Anterior cingulate cortex (tissue), 58 donors: ENCODE results near the gene ZNF70.

Source experiments
- DNase-seq, 58 donors: peaks; one replicate each; lab custom pipeline; 2025; lab: John Stamatoyannopoulos, UW

ZNF70 gene

DNA sequence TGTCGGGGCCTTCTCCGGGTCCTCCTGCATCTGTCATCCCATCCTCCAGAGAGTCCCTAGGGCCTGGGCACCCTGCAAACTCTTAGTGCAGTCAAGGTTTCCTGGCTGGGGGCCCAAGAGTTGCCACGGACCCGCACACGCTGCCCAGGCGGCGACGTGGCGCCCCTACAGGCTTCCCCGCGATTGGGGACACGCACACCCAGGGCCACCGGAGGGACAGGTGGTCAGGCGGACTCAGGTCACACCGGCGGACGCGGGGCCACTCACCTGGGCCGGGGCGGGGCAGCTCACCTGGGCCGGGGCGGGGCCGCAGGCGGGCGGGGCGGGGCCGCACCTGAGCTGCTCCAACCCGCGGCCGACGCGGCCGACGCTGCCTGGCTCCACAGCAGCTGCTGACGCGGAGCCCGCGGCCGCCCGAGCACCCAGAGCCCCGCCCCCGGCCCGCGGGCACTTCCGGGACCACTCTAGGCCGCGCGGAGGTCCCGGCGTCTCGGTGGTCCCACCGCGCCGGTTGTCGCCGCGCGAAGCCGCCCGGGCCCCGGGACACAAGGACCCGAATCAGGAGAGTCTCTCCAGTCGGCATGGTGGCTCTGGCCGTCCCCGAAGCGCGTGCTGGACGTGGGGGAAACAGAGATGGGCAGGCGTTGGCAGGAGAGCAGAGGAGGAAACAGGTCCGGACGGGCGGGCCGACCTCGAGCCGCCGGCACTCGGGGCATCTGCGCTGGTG lies at the start of gene ZNF70:
ZNF70 (minus strand) TSS at position 399 of the 727 bp plus-strand sequence. CDS start 5,972 bp downstream, outside the sequence.
- DNase-seq, result peak in 53 of 58 donors; percentile 36 to 88 (median 65)

DNA sequence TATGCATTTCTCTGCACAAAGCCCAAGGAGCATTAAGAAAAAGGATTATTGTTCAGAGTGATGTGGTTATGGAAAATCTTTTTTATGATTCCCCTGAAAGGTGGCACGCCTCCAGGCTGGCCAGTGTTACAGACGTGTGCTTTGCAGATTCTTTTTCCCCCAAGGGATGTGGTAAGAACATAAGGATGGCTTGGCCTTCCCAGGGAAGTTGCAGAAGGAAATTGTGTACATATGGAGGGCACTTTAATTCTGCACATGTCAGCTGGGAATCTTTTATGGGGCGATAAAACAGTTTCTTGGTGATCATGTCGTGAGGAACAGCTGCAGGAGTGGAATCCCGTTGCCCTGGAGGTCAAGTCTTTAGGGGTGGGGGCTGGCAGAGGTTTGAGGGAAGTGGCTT lies 45.5 kb upstream of the ZNF70 start:
- DNase-seq, result no peak

DNA sequence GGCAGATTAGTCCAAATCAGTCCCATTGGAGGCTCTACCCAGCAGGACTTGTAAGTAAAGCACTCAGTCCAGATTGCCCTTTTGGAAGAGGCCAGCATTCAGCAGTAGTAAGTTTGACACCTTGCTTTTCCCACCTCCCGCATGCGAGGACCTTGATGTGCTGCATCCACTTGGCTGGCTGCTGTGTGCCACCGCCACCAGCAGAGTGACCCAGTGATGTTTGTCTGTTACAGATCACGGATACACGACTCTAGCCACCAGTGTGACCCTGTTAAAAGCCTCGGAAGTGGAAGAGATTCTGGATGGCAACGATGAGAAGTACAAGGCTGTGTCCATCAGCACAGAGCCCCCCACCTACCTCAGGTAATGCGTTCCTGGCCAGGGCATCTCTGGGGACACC lies 42.4 kb upstream of the ZNF70 start:
- DNase-seq, result no peak

DNA sequence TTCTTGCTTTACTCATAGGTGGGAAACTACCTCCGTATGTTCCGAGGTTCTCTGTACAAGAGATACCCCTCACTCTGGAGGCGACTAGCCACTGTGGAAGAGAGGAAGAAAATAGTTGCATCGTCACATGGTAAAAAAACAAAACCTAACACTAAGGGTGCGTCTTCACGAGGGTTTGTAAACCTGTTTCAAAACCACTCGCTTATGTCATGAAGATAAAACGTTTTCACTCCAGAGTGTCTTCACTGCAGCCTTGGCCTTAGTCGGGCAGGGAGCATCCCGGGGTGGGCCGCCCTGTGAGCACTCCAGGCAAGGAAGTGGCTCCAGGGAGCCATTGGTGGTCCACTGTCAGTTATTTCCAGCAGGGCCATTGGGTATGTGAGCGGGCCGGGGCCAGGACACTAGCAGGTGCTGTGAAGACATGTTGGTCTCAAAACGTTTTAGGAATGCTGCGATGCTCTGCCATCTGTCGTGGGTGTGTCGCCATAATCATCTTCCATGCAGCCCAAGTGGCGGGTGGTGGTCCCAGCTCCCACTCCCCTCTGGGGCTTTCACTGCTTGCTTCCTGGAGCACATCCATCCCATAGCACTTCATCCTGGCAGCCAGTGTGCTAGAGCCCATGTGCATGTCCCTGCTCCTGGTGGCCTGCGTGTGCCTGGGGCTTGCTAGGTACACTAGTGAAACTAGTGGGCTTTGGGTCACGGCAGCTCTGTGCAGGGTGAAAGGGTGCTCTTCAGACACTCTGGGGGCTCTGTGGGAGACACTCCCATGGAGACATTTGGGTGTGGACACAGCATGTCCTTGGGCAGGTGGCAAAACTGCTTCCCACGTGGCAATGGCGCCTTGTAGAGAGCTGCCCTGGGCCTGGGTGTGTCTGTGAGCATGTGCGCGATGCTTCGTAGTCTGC lies 41.1 kb upstream of the ZNF70 start:
- DNase-seq, result no peak

DNA sequence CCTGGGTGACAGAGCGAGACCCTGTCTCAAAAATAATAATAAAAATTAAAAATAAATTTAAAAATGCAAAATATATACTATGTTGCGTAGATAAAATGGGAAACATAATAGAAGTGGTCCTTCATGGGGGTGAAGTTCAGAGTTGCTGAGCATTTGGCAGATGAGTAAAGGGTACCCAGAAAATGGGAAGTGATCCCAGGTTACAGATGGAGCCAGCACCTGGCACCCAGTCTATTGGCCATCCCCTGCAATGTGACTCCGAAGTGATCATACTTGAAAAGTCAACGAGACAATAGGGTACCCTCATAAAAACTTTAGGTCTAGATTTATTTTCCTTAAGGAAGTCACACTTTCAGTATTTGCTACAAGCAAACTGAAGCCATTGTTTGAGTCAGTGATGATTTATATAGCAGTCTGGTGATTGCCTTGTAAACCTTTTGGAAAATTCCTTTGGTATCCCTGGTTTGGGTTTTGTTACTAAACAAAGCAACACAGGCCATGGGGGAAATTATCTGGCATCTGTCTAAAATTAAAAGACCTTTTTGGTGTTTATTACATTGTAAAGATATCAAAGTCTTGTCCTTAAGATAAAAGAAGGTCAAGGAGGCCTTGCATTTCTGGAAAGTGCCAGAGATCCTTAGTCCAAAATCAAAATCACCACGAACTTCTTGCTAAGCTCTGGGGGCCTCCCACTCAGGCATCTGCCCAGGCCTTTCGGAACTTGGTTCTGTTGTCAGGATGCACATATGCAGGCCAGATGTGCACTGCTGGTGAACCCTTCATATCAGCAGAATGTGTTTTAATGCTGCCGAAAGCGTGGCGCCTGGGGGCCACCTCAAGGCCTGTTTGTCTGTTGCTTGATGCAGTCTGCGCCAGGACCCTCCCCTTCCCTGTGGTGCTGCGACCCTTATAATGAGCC lies 40.2 kb upstream of the ZNF70 start:
- DNase-seq, result no peak

DNA sequence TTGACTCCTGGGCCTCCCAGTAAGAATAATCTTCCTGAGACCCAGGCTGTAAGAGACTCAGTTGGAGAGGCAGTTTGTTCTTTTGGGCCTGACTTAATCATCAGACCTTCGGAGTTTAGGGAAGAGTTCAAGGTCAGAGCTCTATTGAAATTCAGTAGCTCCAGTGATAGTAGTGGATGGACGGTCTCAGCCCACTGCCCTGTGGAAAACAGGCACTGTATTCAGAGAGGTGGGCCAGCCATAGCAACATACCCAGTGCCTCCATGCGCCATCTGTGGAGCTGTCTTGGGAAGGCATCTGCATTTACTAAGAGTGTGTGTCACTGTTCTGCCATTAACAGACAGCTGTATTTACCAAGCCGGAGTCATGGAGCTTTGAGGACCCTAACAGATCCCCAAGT lies 38.7 kb upstream of the ZNF70 start:
- DNase-seq, result peak in 8 of 58 donors; percentile 14 to 35 (median 18)

DNA sequence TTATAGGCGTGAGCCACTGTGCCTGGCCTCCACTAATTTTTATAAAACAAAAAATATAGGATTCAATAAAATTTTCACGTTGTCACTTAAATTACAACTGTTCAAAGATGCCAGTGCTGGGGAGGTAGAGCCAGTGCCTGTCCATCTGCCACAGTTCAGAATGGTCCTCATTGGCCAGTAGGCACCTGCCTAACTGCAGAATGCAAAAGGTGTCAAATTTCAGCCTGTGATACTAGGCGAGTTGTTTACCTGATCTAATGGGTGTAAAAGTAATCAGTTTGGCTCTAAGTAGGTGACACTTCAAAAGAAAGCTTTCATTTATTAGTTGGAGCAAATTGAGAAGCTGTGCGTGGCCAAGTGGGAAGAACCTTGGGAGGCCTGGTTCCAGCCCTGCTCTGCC lies 38.2 kb upstream of the ZNF70 start:
- DNase-seq, result no peak

DNA sequence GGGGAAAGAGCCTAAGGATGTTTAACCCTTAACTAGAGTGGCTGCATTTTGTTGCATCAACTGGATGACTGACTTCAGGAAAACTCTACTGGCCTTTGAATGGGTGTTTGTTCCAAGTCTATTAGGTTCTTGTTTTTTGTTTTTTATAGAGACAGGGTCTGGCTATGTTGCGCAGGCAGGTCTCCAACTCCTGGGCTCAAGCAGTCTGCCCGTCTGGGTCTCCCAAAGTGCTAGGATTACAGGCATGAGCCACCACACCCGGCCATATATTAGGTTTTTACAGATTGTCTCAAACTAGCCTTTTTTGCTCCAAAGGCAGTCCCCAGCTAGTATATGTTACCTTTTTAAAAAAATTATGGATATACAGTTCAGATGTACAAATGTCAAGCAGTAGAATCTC lies 37.0 kb upstream of the ZNF70 start:
- no peak for DNase-seq

DNA sequence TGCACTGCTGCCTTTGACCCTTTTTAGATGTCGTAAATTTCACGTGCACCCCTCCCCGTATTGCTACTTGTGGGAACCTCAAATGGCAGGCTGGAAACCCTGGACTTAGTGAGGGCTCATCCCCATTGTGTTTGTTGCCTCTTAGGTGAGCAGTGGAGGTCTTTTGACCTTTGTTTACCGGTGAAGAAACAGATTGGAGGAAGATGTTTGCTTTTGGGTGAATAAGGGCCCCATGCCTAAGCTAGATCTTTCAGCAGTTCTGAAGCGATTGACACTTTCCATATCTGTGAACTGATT lies 36.6 kb upstream of the ZNF70 start:
- DNase-seq, result no peak

DNA sequence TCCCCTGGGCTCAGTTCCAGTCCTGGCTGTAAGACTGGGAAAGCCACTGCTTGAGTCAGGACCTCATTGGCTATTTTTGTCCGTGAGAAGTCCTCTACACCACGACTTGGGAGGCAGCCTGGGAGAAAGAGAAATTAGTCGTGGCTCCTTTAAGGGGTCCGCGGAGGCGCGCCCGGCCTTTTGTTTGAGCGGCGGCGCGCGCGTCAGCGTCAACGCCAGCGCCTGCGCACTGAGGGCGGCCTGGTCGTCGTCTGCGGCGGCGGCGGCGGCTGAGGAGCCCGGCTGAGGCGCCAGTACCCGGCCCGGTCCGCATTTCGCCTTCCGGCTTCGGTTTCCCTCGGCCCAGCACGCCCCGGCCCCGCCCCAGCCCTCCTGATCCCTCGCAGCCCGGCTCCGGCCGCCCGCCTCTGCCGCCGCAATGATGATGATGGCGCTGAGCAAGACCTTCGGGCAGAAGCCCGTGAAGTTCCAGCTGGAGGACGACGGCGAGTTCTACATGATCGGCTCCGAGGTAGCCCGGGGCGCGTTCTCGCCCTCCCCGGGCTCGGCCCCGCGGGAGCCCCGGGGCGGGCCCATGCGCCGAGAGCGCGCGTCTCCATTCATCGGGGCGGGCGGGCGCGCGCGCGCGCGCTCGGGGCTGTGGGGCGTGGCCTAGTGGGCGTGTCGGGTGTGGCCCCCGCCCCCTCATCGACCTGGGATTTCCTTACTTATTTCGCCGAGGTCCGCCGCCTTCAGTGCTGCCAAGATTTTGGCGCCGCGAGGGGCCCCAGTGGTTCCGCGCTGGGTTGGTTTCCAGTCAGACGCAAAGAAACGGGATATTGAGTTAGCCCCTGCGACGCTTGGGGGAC lies 36.1 kb upstream of the ZNF70 start, which contains the start of gene SMARCB1:
SMARCB1 (plus strand) TSS at position 215 of the 848 bp plus-strand sequence; CDS start at position 419, 204 bp downstream.
- DNase-seq, result peak in 55 of 58 donors; percentile 31 to 89 (median 71)

DNA sequence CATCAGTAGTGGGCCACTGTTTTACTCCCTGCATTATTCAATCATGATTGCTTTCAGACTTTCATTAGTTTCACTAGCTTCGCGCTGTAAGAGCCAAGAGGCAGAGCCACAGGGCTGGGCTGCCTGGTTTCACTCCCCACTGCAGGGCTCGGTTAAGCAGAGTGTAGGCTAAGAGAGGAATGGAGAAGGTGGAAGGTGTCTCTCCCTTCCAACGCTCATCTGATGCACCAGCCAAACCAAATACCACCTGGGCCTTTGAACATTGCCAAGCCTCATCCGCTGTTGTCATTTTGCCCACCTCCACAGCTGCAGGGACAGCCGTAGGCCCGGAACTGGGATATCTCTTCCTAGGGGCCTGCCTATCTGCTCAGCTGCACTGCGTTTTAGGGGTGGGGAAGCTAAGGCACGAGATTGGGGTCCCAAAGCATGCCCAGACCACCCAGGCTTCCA lies 35.4 kb upstream of the ZNF70 start:
- DNase-seq, result no peak

DNA sequence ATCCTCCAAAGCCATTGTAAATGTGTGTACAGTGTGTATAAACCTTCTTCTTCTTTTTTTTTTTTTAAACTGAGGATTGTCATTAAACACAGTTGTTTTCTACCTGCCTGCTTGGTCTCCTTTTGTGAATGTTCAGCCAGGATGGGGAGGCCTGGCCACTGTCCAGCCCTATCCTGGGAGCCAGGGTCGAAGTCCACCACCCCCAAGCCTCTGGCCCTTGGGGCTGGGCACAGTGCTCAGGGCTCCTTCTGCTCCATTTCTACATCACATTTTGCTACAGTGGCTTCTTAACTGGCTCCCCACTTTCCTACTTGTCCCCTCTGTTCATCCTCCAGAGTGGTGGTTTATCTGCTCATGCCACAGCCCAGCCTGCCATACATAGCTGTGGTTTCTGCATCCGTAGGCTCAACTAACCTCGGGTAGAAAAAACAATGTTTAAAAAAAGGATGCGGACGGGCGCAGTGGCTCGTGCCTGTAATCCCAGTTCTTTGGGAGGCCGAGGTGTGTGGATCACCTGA lies 33.4 kb upstream of the ZNF70 start:
- DNase-seq, result no peak

DNA sequence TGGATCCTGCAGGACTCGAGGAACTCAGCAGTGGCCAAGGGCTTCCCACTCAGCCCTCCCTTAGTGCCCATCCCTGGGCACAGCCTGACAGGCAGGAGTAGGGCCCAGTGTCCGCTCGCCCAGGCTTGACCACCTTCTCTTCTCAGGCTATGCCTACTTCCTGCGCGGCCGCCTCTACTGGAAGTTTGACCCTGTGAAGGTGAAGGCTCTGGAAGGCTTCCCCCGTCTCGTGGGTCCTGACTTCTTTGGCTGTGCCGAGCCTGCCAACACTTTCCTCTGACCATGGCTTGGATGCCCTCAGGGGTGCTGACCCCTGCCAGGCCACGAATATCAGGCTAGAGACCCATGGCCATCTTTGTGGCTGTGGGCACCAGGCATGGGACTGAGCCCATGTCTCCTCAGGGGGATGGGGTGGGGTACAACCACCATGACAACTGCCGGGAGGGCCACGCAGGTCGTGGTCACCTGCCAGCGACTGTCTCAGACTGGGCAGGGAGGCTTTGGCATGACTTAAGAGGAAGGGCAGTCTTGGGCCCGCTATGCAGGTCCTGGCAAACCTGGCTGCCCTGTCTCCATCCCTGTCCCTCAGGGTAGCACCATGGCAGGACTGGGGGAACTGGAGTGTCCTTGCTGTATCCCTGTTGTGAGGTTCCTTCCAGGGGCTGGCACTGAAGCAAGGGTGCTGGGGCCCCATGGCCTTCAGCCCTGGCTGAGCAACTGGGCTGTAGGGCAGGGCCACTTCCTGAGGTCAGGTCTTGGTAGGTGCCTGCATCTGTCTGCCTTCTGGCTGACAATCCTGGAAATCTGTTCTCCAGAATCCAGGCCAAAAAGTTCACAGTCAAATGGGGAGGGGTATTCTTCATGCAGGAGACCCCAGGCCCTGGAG lies 32.6 kb upstream of the ZNF70 start:
- DNase-seq, result no peak

DNA sequence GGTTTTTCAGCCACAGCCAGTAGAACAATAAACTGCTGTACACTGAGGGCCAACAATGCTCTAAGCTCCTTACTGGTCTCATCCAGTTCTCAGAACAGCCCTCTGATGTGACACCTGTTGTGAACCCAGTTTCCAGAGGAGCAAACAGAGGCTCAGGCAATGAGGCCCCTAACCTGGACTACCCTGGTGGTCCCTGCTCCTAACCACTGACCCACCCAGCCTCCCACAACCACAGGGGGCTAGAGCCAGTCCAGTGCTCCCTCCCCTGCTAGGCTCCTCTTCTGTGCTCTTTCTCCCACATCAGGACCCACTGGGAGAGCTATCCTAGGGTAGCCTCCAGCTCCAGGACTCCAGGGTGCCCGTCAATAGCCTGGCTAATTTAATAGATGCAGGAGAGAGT lies 31.8 kb upstream of the ZNF70 start:
- no peak for DNase-seq

DNA sequence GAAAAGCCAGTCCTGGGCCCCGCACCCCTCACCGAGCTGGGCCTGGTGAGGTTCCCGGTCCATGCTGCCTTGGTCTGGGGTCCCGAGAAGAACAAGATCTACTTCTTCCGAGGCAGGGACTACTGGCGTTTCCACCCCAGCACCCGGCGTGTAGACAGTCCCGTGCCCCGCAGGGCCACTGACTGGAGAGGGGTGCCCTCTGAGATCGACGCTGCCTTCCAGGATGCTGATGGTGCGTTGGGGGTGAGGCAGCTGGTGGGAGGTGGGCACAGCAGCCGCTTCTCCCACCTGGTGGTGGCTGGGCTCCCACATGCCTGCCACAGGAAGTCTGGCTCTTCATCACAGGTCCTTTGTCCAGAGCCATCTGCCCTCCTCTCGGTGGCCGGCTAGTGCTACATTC lies 31.3 kb upstream of the ZNF70 start:
- no peak for DNase-seq

DNA sequence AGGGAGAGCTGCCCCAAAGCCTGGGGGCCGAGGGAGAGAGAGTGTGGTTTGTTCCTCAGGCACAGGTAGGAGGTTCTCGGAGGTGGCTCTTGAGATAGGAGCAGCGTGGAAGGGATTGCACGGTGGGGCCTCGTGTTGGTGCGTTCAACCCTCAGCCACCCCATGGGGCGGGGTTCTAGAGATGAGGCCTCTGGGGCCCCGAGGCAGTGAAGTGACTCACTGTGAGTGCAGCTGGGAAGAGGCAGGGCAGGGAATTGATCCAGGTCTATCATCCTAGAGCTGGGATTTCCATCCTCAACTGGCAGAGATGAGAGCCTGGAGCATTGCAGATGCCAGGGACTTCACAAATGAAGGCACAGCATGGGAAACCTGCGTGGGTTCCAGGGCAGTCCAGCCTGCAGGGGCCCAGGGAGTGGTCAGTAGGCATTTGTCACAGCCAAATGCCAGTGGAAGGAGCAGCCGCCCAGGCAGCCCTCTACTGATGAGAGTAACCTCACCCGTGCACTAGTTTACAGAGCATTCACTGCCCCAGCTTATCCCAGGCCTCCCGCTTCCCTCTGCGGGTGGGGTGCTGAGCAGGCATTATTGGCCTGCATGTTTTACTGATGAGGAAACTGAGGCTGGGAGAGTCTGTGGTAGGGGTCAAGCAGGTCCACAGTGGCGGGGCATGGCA lies 30.7 kb upstream of the ZNF70 start:
- peak in 7 of 58 donors; percentile 31 to 63 (median 49) for DNase-seq

DNA sequence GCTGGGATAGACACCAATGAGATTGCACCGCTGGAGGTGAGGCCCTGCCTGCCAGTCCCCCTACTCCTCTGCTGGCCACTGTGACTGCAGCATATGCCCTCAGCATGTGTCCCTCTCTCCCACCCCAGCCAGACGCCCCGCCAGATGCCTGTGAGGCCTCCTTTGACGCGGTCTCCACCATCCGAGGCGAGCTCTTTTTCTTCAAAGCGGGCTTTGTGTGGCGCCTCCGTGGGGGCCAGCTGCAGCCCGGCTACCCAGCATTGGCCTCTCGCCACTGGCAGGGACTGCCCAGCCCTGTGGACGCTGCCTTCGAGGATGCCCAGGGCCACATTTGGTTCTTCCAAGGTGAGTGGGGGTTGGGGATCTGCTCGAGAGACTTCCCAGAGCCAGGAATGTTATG lies 30.2 kb upstream of the ZNF70 start:
- peak in 53 of 58 donors; percentile 16 to 91 (median 72) for DNase-seq
